Duodenal mucosa (tissue), 2 donors: ENCODE data around the gene ZNF438.

Source experiments
- H3K27ac ChIP-seq: one replicate; pipeline ENCODE4 v1.7.0; 2013; ENCODE audit warnings: low read depth, low read length
- H3K27me3 ChIP-seq, 2 donors: one replicate each; pipeline ENCODE4 v1.7.0; 2013; ENCODE audit warnings: low read length in 2 of 2, control low read depth in 1 of 2; ENCODE audit not compliant: insufficient read depth in 2 of 2, control insufficient read depth in 1 of 2
- H3K36me3 ChIP-seq, 2 donors: one replicate each; pipeline ENCODE4 v1.7.0; 2013; ENCODE audit warnings: low read length in 2 of 2, control low read depth in 1 of 2; ENCODE audit not compliant: insufficient read depth in 2 of 2, control insufficient read depth in 1 of 2
- H3K4me1 ChIP-seq, 2 donors: one replicate each; pipeline ENCODE4 v1.7.0; 2013; ENCODE audit warnings: low read length in 2 of 2, control low read depth in 1 of 2; ENCODE audit not compliant: insufficient read depth in 2 of 2, control insufficient read depth in 1 of 2
- H3K4me3 ChIP-seq, 2 donors: one replicate each; pipeline ENCODE4 v1.7.0; 2013; ENCODE audit warnings: low read length in 2 of 2, low read depth in 1 of 2
- H3K9ac ChIP-seq, 2 donors: one replicate each; pipeline ENCODE4 v1.7.0; 2013; ENCODE audit warnings: low read length in 2 of 2, low read depth in 1 of 2
- H3K9me3 ChIP-seq, 2 donors: one replicate each; pipeline ENCODE4 v1.7.0; 2013; ENCODE audit warnings: low read length in 2 of 2, control low read depth in 1 of 2; ENCODE audit not compliant: control insufficient read depth in 1 of 2

Gene ZNF438

DNA sequence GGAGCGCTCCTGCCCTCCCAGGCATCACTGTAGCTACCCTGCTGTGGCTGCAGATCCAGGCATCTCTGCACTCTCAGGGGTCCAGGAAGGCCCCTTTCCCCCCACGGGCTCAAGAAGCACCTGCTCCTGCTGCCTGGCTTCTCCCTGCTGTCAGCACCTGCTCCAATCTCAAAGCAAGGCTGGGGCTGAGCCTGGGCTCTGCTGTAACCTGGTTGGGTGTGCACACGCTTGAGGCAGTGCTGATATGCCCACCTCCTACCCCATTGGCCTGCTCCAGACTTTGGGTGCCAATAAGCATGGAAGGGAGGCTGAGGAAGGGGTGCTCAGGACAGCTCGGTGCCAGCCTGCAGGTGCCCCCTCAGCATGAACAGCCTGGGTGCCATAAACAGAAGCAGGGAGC lies 185.0 kb downstream of the ZNF438 start:
- H3K27me3 ChIP-seq, result no peaks in the 10 kb centered on the region
- H3K9me3 ChIP-seq, result no peaks in the 10 kb centered on the region
- H3K36me3 ChIP-seq, result peaks cover 0 to 12% of the 10 kb centered on the region in 2 donors
- H3K4me3 ChIP-seq, result no peak overlapping the region
- no peaks in the 10 kb centered on the region for H3K4me1 ChIP-seq
- no peak overlapping the region for H3K27ac ChIP-seq
- H3K9ac ChIP-seq, result no peak overlapping the region

DNA sequence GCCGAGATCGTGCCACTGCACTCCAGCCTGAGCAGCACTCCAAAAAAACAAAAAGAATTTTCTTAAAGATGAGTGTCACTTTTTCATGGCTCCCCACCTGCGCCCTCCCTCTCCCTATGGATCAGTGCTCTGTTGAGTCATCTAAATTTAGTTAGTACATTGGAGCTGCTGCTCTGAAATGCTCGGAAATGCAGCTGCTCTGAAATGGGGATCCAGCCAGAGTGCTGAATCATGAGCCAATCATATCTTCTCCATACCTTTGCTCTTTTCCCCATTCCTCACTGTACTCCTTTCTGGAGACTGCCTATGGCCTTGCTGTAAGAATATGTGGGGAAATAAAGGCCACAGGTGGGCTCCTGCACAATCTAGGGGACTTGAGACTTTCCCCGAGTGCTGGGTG lies 188.8 kb downstream of the ZNF438 start:
- no peaks in the 10 kb centered on the region for H3K9me3 ChIP-seq
- no peaks in the 10 kb centered on the region for H3K36me3 ChIP-seq
- H3K27me3 ChIP-seq, result no peaks in the 10 kb centered on the region
- no peak overlapping the region for H3K27ac ChIP-seq
- H3K4me3 ChIP-seq, result no peak overlapping the region
- no peaks in the 10 kb centered on the region for H3K4me1 ChIP-seq
- H3K9ac ChIP-seq, result no peak overlapping the region

DNA sequence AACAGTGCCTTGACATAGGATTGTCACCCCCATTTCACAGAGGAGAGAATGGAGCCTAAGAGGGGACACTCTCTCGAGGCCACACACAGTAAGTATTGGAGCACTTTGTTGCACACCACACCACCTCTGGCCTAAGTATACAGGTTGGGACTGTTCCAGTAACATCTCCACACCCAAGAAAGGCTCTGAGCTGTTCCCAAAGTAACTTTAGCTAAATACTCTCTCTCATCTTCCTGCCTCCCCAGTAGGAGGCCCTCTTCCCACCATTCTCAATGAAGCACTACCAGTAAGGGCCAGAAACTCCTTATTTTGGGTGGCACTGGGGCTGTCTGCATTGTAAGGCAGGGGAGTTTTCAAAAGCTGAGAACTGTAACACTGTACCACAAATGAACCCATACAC lies 189.5 kb downstream of the ZNF438 start:
- Histone ChIP-seq H3K27me3 (no peaks in the 10 kb centered on the region), H3K27ac (no peak overlapping the region), H3K9ac (no peak overlapping the region), H3K4me3 (no peak overlapping the region), H3K4me1 (no peaks in the 10 kb centered on the region), H3K36me3 (no peaks in the 10 kb centered on the region), H3K9me3 (no peaks in the 10 kb centered on the region)

DNA sequence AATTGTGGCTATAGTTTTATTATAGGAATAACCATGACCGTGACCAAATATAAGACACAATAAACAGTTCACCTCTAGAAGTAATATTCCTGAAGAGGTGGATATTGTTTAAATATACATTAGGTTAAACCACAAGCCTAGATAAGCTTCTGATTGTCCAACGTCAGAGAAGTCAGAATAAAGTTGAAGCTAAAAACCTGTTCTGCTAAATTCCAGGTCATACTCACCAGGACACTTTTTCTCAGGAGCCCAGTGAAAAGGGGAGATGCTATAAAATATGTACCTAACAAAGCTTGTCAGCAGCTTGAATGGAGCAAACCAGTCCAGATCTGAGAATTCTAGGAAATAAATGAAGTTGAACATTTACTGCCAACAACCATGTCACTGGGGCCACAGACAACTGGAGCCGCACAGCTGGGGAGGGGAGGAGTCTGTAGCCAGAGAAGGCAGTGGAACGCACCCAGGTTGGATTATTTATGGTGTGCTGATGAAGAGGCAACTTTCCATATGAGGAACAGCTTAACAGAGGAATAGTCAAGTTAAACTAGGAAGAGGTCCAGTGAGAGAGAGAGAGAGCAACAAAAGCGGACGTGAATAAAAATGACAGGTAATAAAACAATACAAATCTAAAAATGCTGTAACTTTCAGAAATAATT lies 191.1 kb downstream of the ZNF438 start:
- Histone ChIP-seq H3K27ac (no peak overlapping the region), H3K4me1 (no peaks in the 10 kb centered on the region), H3K4me3 (no peak overlapping the region), H3K27me3 (no peaks in the 10 kb centered on the region), H3K9ac (no peak overlapping the region), H3K9me3 (no peaks in the 10 kb centered on the region), H3K36me3 (no peaks in the 10 kb centered on the region)

DNA sequence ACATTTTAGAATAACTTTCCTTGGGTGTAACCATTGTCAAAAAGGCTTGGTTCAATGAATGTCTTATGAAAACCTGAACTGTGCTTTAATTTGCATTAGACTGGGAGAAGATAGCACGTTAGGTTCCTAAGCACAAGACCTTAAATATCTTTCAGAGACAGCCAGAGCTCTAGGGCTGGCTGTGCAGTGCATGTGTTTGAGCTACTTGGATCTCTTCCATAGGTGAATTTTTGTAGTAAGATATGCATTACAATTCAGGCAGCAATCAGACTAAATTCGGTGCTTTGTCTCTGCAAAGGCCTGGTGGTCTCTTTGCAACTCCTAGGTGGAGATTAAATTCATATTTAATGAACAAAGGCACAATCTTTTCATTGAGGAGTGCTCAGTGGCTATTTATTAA lies 192.0 kb downstream of the ZNF438 start:
- no peaks in the 10 kb centered on the region for H3K36me3 ChIP-seq

DNA sequence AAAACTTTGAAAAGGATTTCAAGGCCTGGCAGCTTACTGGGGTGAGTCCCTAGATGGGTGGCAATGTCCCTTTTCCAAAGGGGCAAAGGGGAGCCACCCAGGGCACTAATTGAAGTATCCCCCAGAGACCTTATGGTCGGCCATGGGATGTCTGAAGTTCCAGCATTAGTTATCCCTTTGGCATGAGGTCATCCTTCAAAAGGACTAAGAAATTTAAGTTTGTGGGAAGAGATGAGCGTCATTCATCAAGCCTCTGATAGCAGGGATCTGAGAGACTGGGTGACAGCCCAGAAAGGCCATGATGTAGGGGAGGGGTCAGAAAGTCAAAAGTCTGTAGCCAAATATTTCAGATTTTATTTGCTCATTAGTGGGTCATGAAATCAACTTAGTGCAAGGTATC lies 195.3 kb downstream of the ZNF438 start:
- no peak overlapping the region for H3K4me3 ChIP-seq
- H3K9me3 ChIP-seq, result no peaks in the 10 kb centered on the region
- no peak overlapping the region for H3K27ac ChIP-seq
- H3K4me1 ChIP-seq, result no peaks in the 10 kb centered on the region
- H3K36me3 ChIP-seq, result no peaks in the 10 kb centered on the region
- no peaks in the 10 kb centered on the region for H3K27me3 ChIP-seq
- no peak overlapping the region for H3K9ac ChIP-seq

More for the DNA sequence above, 192.0 kb downstream of the ZNF438 start:
- H3K27me3 ChIP-seq, result no peaks in the 10 kb centered on the region
- H3K4me1 ChIP-seq, result no peaks in the 10 kb centered on the region
- H3K27ac ChIP-seq, result no peak overlapping the region
- no peak overlapping the region for H3K4me3 ChIP-seq
- no peaks in the 10 kb centered on the region for H3K9me3 ChIP-seq
- no peak overlapping the region for H3K9ac ChIP-seq

DNA sequence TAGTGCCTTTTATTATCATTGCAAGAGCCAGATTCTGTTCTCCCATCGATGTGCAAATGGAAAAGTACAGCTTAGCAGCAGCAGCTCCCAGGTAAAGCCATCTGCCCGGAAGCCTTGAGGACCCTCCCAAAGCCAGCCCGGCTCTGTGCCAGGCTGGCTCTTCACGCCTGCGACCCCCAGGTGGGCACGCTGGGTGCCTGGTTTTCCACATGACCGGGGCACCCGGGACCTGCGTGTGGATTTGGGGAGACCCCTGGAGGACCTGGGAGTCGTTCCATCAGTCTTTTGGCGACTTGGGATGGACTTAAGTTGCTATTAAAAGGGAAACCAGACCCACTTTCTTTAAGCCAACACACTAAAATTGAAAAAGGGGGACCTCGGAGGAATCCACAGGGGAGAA lies 196.5 kb downstream of the ZNF438 start:
- H3K4me3 ChIP-seq, result no peak overlapping the region
- H3K9ac ChIP-seq, result no peak overlapping the region
- no peak overlapping the region for H3K27ac ChIP-seq
- H3K36me3 ChIP-seq, result no peaks in the 10 kb centered on the region
- peaks cover 4 to 8% of the 10 kb centered on the region in 2 donors for H3K4me1 ChIP-seq
- H3K27me3 ChIP-seq, result no peaks in the 10 kb centered on the region
- H3K9me3 ChIP-seq, result no peaks in the 10 kb centered on the region

DNA sequence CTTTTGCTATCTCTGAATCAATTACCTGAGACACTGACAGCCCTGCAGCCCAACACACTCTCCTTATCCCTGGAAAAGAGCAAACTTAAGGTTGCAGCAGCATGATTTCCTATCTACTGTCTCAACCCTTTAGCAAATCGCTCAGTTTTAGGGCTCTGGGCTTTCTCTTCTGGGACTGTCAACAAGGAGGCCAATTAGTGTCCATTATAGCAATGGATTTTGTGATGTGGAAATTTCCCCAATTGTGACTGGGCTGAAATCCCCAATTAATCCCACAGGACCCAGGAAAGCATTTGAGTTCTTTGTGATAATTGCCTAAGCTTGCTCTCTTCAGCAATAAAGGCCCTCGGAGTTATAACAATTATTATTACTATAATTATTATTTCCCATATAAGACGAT lies 197.0 kb downstream of the ZNF438 start:
- Histone ChIP-seq H3K36me3 (no peaks in the 10 kb centered on the region), H3K9me3 (no peaks in the 10 kb centered on the region), H3K27me3 (no peaks in the 10 kb centered on the region), H3K4me1 (peaks cover 4 to 10% of the 10 kb centered on the region in 2 donors), H3K4me3 (no peak overlapping the region), H3K27ac (no peak overlapping the region), H3K9ac (no peak overlapping the region)

DNA sequence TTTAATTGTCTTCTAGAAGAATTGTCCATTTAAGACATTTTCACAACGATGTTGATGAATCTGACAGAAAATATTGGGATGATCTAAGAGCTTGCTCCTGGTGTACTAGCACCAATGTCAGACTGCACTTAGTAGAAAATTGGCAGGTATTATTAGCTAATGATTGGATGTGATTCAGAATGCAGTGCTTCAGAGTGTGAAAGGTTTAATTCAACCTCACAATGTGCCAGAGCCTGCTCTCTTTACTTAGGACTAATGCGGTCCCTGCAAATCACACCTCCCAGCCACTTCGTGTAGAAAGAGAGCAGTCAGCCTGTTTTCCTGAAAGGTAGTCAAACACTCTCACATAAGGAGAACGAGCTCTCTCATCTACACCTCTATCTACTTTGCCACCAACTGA lies 197.5 kb downstream of the ZNF438 start:
- no peaks in the 10 kb centered on the region for H3K9me3 ChIP-seq

DNA sequence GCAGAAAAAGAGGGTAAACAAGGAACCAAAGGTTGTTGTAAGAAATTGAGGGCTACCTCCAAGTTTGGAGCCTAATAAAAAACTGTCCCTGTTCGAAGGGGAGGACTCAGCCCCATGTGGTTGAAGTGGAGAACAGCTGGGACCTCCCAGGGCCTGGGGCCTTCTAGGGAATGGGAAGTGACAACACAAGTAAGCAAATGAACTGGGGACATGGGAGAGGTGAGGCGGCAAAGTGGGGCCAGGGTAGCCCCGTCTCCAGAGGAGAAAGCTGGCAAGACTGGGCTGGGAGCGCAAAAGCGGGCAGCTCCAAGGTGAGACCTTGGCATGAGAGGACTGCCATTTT lies 198.1 kb downstream of the ZNF438 start:
- Histone ChIP-seq H3K4me1 (peaks cover 4 to 10% of the 10 kb centered on the region in 2 donors), H3K9me3 (no peaks in the 10 kb centered on the region), H3K9ac (no peak overlapping the region), H3K27ac (no peak overlapping the region), H3K27me3 (no peaks in the 10 kb centered on the region), H3K36me3 (no peaks in the 10 kb centered on the region), H3K4me3 (no peak overlapping the region)

More for the DNA sequence above, 197.5 kb downstream of the ZNF438 start:
- Histone ChIP-seq H3K4me3 (no peak overlapping the region), H3K4me1 (peaks cover 4 to 10% of the 10 kb centered on the region in 2 donors), H3K27me3 (no peaks in the 10 kb centered on the region), H3K27ac (no peak overlapping the region), H3K9ac (no peak overlapping the region), H3K36me3 (no peaks in the 10 kb centered on the region)
